Activated naive CD8-positive, alpha-beta T cell (primary cell): ENCODE measurements around the gene OSBPL7.

Experiments used
- H3K27ac Mint-ChIP-seq: one replicate; pipeline ENCODE4 v1.8.0; 2021; ENCODE audit warnings: mixed read lengths
- H3K27me3 Mint-ChIP-seq: one replicate; pipeline ENCODE4 v1.8.0; 2021; ENCODE audit warnings: mixed read lengths
- H3K36me3 Mint-ChIP-seq: one replicate; pipeline ENCODE4 v1.8.0; 2021; ENCODE audit warnings: mixed read lengths
- H3K4me1 Mint-ChIP-seq: one replicate; pipeline ENCODE4 v1.8.0; 2021; ENCODE audit warnings: low read depth, mixed read lengths
- H3K4me3 Mint-ChIP-seq: one replicate; pipeline ENCODE4 v1.8.0; 2021; ENCODE audit warnings: mild to moderate bottlenecking, mixed read lengths
- H3K9me3 Mint-ChIP-seq: one replicate; pipeline ENCODE4 v1.8.0; 2021; ENCODE audit warnings: low read depth, mixed read lengths

Gene OSBPL7

GRCh38 chr17:47808036-47808829 lies 13.4 kb downstream of the OSBPL7 start:
- Mint-ChIP-seq H3K36me3 (peaks cover 3% of the 10 kb centered on the region), H3K27me3 (peaks cover 1% of the 10 kb centered on the region), H3K4me1 (peaks cover 6% of the 10 kb centered on the region), H3K4me3 (no peak overlapping the region), H3K27ac (no peak overlapping the region), H3K9me3 (no peaks in the 10 kb centered on the region)

DNA sequence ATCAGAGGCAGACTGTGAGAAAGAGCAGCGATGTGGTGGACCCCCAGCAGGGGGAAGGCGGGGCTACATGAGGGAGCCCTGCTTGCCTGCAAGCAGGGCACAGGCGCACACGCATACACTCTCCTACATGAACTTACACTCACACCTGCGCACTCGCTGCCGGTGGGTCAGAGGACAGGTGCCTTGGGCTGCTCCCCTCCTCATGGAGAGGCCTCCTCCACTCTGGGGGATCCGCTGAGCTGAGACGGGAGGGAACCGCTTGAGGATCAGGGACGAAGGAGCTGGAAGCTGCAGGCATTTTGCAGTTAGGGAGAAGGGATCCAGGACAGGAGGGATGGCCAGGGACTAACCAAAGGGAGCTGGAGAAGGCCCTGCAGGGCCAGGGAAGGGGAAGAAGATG lies 14.2 kb downstream of the OSBPL7 start:
- no peak overlapping the region for H3K4me3 Mint-ChIP-seq
- H3K27ac Mint-ChIP-seq = no peak overlapping the region
- H3K27me3 Mint-ChIP-seq = peaks cover 1% of the 10 kb centered on the region
- H3K4me1 Mint-ChIP-seq = peaks cover 6% of the 10 kb centered on the region
- H3K36me3 Mint-ChIP-seq = no peaks in the 10 kb centered on the region
- H3K9me3 Mint-ChIP-seq = no peaks in the 10 kb centered on the region

DNA sequence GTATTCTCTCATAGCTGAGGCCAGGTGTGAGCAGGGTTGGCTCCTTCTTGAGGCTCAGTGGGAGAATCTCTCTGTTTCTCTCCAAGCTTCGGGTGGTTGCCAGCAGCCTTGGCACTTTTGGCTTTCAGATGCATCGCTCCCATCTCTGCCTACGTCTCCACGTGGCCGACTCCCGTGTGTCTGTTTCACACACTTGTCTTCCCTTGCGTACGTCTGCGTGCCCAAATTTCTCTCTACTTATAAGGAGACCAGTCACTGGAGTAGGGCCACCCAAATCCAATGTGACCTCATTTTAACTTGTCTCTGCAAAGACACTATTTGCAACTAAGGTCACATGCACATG lies 14.7 kb downstream of the OSBPL7 start:
- Mint-ChIP-seq H3K4me3 (no peak overlapping the region), H3K36me3 (no peaks in the 10 kb centered on the region), H3K9me3 (no peaks in the 10 kb centered on the region), H3K27me3 (peaks cover 1% of the 10 kb centered on the region), H3K4me1 (peaks cover 6% of the 10 kb centered on the region), H3K27ac (no peak overlapping the region)

DNA sequence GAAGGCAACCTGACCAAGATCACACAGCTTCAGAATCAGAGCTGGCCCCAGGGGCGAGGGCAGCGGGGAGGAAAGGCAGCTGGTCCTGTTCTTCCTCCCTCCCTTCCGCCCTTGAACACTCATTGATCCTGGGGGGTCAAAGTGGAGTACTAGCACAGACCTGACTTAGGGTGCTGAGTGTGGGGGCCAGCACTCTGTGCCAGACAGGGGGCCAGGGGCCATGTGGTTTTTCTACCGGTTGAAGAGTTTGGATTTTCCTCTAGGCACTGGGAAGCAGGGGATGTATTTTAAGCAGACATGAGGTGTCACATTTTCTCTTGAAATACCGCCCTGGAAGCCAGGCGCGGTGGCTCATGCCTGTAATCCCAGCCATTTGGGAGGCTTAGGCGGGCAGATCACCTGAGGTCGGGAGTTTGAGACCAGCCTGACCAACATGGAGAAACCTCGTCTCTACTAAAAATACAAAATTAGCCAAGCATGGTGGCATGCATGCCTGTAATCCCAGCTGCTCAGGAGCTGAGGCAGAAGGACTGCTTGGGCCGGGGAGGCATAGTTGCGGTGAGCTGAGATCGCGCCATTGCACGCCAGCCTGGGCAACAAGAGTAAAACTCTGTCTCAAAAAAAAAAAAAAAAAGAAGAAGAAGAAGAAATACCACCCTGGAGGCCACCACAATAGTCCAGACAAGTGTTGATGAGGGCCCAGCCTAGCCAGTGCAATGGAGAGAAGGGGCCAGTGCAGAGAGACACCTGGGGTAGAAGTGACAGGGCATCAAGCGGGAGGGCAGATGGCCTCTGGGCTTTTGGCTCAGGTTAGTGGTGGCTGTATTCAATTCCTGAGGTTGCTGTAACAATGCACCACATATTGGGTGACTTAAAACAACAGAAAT lies 15.3 kb downstream of the OSBPL7 start:
- H3K36me3 Mint-ChIP-seq = no peaks in the 10 kb centered on the region
- H3K4me3 Mint-ChIP-seq = no peak overlapping the region
- H3K27me3 Mint-ChIP-seq = peaks cover 1% of the 10 kb centered on the region
- H3K27ac Mint-ChIP-seq = no peak overlapping the region
- H3K4me1 Mint-ChIP-seq = peaks cover 6% of the 10 kb centered on the region
- no peaks in the 10 kb centered on the region for H3K9me3 Mint-ChIP-seq

DNA sequence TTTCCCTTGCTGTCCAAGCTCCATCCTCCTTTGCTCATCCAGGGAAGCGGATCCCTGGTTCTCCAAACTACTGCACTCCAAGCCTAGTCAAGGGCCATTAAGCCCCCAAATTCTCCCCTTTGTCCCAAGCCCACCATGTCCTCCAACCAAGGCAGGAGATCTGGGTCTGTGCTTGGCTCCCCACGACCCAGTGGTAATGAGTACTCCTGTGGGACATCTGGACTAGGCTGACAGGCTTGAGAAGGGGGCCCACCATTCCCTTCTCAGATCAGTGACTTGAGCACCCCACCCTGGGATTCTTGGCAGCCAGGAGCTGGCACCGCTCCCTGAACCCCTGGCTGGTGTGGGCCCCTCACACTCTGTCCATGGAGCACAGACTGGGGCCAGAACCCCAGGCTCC lies 17.1 kb downstream of the OSBPL7 start:
- Mint-ChIP-seq H3K9me3 (no peaks in the 10 kb centered on the region), H3K27ac (no peak overlapping the region), H3K27me3 (peaks cover 1% of the 10 kb centered on the region), H3K4me1 (no peaks in the 10 kb centered on the region), H3K4me3 (no peak overlapping the region), H3K36me3 (no peaks in the 10 kb centered on the region)

DNA sequence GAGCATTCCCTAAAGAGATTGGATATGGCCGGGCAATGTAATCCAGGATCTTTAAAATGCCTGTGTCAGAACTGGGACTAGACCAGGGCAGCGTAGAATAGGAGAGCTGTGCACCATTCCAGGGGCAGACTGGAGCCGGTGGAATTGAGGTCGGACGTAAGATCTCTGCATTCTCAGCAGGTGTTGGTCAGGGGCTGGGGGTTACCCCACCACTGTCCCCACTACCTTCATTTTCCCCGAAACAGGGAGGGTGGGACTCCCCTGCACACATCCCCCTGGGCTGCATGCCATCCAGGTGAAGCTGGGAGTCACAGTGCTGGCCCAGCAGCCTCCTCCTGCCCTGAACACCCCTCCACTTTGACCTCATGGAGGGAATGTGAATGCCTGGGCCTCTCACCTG lies 17.8 kb downstream of the OSBPL7 start:
- no peak overlapping the region for H3K27ac Mint-ChIP-seq
- peaks cover 1% of the 10 kb centered on the region for H3K27me3 Mint-ChIP-seq

GRCh38 chr17:47803201-47803600 lies 18.4 kb downstream of the OSBPL7 start:
- Mint-ChIP-seq H3K4me1 (no peaks in the 10 kb centered on the region), H3K36me3 (no peaks in the 10 kb centered on the region), H3K27me3 (peaks cover 1% of the 10 kb centered on the region), H3K4me3 (no peak overlapping the region), H3K27ac (no peak overlapping the region), H3K9me3 (no peaks in the 10 kb centered on the region)

More for the DNA sequence above, 17.8 kb downstream of the OSBPL7 start:
- no peaks in the 10 kb centered on the region for H3K4me1 Mint-ChIP-seq
- H3K4me3 Mint-ChIP-seq = no peak overlapping the region
- H3K36me3 Mint-ChIP-seq = no peaks in the 10 kb centered on the region
- H3K9me3 Mint-ChIP-seq = no peaks in the 10 kb centered on the region

DNA sequence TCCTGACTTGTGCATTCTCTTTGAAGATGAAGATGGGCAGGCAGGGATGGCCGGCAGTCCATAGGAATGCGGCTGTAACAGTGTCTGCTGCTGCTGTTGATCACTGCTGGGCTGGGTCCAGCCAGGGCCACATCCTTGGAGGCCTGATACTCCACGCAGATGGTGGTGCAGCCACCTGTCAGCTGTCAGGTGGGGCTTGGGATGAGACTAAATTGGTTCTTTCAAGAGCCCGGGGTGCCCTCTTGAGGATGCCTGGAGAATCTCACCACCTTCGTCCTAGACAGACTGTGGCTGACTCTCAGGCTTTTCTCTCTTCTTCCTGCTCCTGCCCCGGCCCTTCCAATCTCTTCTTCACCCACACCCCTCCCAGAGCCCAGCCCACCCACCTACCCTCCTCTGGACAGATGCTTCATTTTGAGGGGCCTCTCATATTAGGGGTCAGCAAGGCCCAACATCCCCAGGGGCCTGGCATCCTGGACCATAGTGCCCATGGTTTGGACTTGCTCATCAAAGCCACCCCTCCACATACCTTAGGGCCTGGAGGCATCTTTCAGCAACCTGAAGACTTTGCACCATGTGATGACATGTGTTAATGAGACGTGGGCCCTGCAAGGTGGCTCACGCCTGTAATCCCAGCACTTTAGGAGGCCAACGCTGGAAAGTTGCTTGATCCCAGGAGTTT lies 19.1 kb downstream of the OSBPL7 start:
- H3K36me3 Mint-ChIP-seq = no peaks in the 10 kb centered on the region
- no peak overlapping the region for H3K27ac Mint-ChIP-seq
- no peak overlapping the region for H3K4me3 Mint-ChIP-seq
- H3K27me3 Mint-ChIP-seq = peaks cover 3% of the 10 kb centered on the region
- H3K4me1 Mint-ChIP-seq = no peaks in the 10 kb centered on the region
- no peaks in the 10 kb centered on the region for H3K9me3 Mint-ChIP-seq

DNA sequence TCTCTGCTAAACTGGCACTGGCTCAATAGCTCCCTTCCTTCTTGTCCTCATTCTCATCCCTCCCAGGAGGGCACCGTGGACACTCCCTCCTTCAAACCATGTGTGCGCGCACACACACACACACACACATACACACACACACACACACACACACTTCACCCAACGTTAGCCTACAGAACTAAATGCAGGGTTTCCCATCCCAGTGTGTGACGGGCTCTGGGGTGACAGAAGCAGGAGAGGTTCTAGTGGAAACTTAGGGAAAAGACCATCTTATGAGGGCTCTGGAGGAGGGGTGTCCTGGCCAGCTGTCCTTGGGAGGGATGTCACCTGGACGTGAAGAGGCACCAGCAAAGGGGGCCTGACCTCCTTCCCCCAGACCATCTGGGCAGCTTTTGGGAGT lies 19.7 kb downstream of the OSBPL7 start:
- H3K4me1 Mint-ChIP-seq = no peaks in the 10 kb centered on the region
- H3K27ac Mint-ChIP-seq = no peak overlapping the region
- H3K4me3 Mint-ChIP-seq = no peak overlapping the region
- H3K9me3 Mint-ChIP-seq = no peaks in the 10 kb centered on the region
- peaks cover 5% of the 10 kb centered on the region for H3K27me3 Mint-ChIP-seq
- no peaks in the 10 kb centered on the region for H3K36me3 Mint-ChIP-seq

DNA sequence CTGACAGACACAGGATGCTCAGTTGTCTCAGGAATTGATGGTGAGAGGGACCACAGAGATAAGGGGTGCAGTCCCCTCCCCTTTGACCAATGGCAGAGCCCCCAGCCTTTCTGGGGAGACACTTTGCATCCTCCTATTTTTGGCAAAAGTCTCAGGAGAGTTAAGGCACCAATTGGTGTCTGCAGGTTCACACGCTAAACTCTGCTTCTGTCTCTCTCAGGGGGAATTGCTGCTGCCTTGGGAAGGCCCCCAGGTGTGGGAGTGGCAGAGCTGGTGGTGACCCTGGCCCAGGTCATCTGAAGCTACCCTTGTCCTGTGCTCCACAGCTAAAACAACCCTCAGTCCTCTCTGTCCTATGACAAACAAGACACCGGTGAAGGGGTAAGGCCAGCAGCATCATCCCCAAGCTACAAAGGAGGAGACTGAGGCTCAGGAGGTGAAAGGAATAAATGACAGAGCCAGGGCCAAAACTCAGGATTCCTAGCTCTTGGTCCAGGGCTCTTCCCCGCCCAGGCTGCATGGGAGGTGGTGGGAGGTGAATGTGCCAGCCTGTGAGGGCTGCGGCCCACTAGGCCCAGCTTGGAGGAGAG lies 20.3 kb downstream of the OSBPL7 start:
- no peaks in the 10 kb centered on the region for H3K4me1 Mint-ChIP-seq
- H3K27me3 Mint-ChIP-seq = peaks cover 5% of the 10 kb centered on the region
- no peaks in the 10 kb centered on the region for H3K36me3 Mint-ChIP-seq
- H3K27ac Mint-ChIP-seq = no peak overlapping the region
- no peak overlapping the region for H3K4me3 Mint-ChIP-seq
- no peaks in the 10 kb centered on the region for H3K9me3 Mint-ChIP-seq

DNA sequence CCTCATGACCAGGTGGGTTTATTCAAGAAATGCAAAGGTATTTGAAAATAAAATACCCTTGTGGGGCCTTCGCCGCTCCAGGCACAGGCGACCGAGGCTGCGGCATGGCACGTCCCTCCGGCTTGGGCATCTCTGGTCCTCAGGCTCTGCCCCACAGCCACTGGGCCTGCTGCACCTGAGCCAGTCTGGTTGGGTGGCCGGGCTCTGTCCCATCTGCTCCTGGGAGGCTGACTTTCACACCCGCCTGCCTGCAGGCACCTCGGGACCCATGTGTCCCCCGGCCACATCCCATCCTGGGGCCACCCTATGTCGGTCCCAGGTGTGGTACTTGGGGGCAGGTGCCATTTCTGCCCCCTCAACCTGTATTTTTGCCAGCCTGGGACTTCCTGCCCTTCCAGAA lies 20.9 kb downstream of the OSBPL7 start:
- Mint-ChIP-seq H3K9me3 (no peaks in the 10 kb centered on the region), H3K27ac (no peak overlapping the region), H3K36me3 (no peaks in the 10 kb centered on the region), H3K4me3 (no peak overlapping the region), H3K27me3 (peaks cover 5% of the 10 kb centered on the region), H3K4me1 (no peaks in the 10 kb centered on the region)

GRCh38 chr17:47797797-47798196 lies 23.8 kb downstream of the OSBPL7 start:
- H3K9me3 Mint-ChIP-seq = no peaks in the 10 kb centered on the region
- H3K4me3 Mint-ChIP-seq = no peak overlapping the region
- H3K27me3 Mint-ChIP-seq = peaks cover 14% of the 10 kb centered on the region
- no peaks in the 10 kb centered on the region for H3K4me1 Mint-ChIP-seq
- no peak overlapping the region for H3K27ac Mint-ChIP-seq
- no peaks in the 10 kb centered on the region for H3K36me3 Mint-ChIP-seq

GRCh38 chr17:47792979-47793378 lies 28.6 kb downstream of the OSBPL7 start:
- no peak overlapping the region for H3K27ac Mint-ChIP-seq
- no peaks in the 10 kb centered on the region for H3K36me3 Mint-ChIP-seq
- H3K4me1 Mint-ChIP-seq = peaks cover 12% of the 10 kb centered on the region
- H3K9me3 Mint-ChIP-seq = no peaks in the 10 kb centered on the region
- peaks cover 38% of the 10 kb centered on the region for H3K27me3 Mint-ChIP-seq
- no peak overlapping the region for H3K4me3 Mint-ChIP-seq

GRCh38 chr17:47792457-47792856 lies 29.1 kb downstream of the OSBPL7 start:
- H3K36me3 Mint-ChIP-seq = no peaks in the 10 kb centered on the region
- no peaks in the 10 kb centered on the region for H3K9me3 Mint-ChIP-seq
- H3K27me3 Mint-ChIP-seq = peaks cover 38% of the 10 kb centered on the region
- peaks cover 12% of the 10 kb centered on the region for H3K4me1 Mint-ChIP-seq
- no peak overlapping the region for H3K27ac Mint-ChIP-seq
- no peak overlapping the region for H3K4me3 Mint-ChIP-seq

GRCh38 chr17:47791025-47791424 lies 30.6 kb downstream of the OSBPL7 start:
- Mint-ChIP-seq H3K27ac (no peak overlapping the region), H3K4me1 (peaks cover 12% of the 10 kb centered on the region), H3K4me3 (peak overlapping the region; percentile 75), H3K27me3 (peaks cover 39% of the 10 kb centered on the region), H3K36me3 (no peaks in the 10 kb centered on the region), H3K9me3 (no peaks in the 10 kb centered on the region)
